Measurements from ENCODE around the gene BLMH.

Gene BLMH

GRCh38 chr17:30323262-30323894 lies 31.6 kb upstream of the BLMH start:
- no peak overlapping the region for H3K27ac ChIP-seq (ENCODE audit: low read depth, low read length)

GRCh38 chr17:30321314-30321713 lies 29.6 kb upstream of the BLMH start:
- H3K27ac ChIP-seq (ENCODE audit: low read depth, low read length), result no peak overlapping the region
- no peaks in the 10 kb centered on the region for H3K27me3 ChIP-seq (ENCODE audit: control insufficient read depth, insufficient read depth, low read length)
- no peak overlapping the region for H3K4me3 ChIP-seq (ENCODE audit: low read length)
- H3K9ac ChIP-seq (ENCODE audit: low read length), result no peak overlapping the region
- peaks cover 2% of the 10 kb centered on the region for H3K4me1 ChIP-seq (ENCODE audit: control insufficient read depth, insufficient read depth, low read length)
- H3K36me3 ChIP-seq (ENCODE audit: control insufficient read depth, insufficient read depth, low read length), result no peaks in the 10 kb centered on the region

More at GRCh38 chr17:30323262-30323894, 31.6 kb upstream of the BLMH start:
- Histone ChIP-seq H3K4me1 (ENCODE audit: control insufficient read depth, insufficient read depth, low read length) (no peaks in the 10 kb centered on the region), H3K36me3 (ENCODE audit: control insufficient read depth, insufficient read depth, low read length) (no peaks in the 10 kb centered on the region), H3K9ac (ENCODE audit: low read length) (no peak overlapping the region), H3K4me3 (ENCODE audit: low read length) (no peak overlapping the region), H3K27me3 (ENCODE audit: control insufficient read depth, insufficient read depth, low read length) (no peaks in the 10 kb centered on the region)

- no peak overlapping the region for H3K9ac ChIP-seq (ENCODE audit: low read length)
- no peaks in the 10 kb centered on the region for H3K27me3 ChIP-seq (ENCODE audit: control insufficient read depth, insufficient read depth, low read length)
- no peak overlapping the region for H3K27ac ChIP-seq (ENCODE audit: low read depth, low read length)
- H3K36me3 ChIP-seq (ENCODE audit: control insufficient read depth, insufficient read depth, low read length), result no peaks in the 10 kb centered on the region
- H3K4me1 ChIP-seq (ENCODE audit: control insufficient read depth, insufficient read depth, low read length), result peaks cover 2% of the 10 kb centered on the region
- no peak overlapping the region for H3K4me3 ChIP-seq (ENCODE audit: low read length)
These were observed 26.4 kb upstream of the BLMH start for GRCh38 chr17:30318155-30318554.

GRCh38 chr17:30316736-30317135 lies 25.0 kb upstream of the BLMH start:
- Histone ChIP-seq H3K9ac (ENCODE audit: low read length) (no peak overlapping the region), H3K4me3 (ENCODE audit: low read length) (no peak overlapping the region), H3K36me3 (ENCODE audit: control insufficient read depth, insufficient read depth, low read length) (no peaks in the 10 kb centered on the region), H3K27ac (ENCODE audit: low read depth, low read length) (no peak overlapping the region), H3K4me1 (ENCODE audit: control insufficient read depth, insufficient read depth, low read length) (peaks cover 2% of the 10 kb centered on the region), H3K27me3 (ENCODE audit: control insufficient read depth, insufficient read depth, low read length) (no peaks in the 10 kb centered on the region)

- Histone ChIP-seq H3K9ac (ENCODE audit: low read length) (no peak overlapping the region), H3K36me3 (ENCODE audit: control insufficient read depth, insufficient read depth, low read length) (no peaks in the 10 kb centered on the region), H3K27ac (ENCODE audit: low read depth, low read length) (no peak overlapping the region), H3K27me3 (ENCODE audit: control insufficient read depth, insufficient read depth, low read length) (no peaks in the 10 kb centered on the region), H3K4me3 (ENCODE audit: low read length) (no peak overlapping the region), H3K4me1 (ENCODE audit: control insufficient read depth, insufficient read depth, low read length) (peaks cover 2% of the 10 kb centered on the region)
These were observed 23.4 kb upstream of the BLMH start for GRCh38 chr17:30315106-30315505.

- Histone ChIP-seq H3K27ac (ENCODE audit: low read depth, low read length) (no peak overlapping the region), H3K9ac (ENCODE audit: low read length) (no peak overlapping the region), H3K36me3 (ENCODE audit: control insufficient read depth, insufficient read depth, low read length) (no peaks in the 10 kb centered on the region), H3K4me1 (ENCODE audit: control insufficient read depth, insufficient read depth, low read length) (peaks cover 2% of the 10 kb centered on the region), H3K27me3 (ENCODE audit: control insufficient read depth, insufficient read depth, low read length) (no peaks in the 10 kb centered on the region), H3K4me3 (ENCODE audit: low read length) (no peak overlapping the region)
These were observed 22.7 kb upstream of the BLMH start for GRCh38 chr17:30314474-30314873.

- H3K4me3 ChIP-seq (ENCODE audit: low read length), result no peak overlapping the region
- no peak overlapping the region for H3K27ac ChIP-seq (ENCODE audit: low read depth, low read length)
- no peaks in the 10 kb centered on the region for H3K4me1 ChIP-seq (ENCODE audit: control insufficient read depth, insufficient read depth, low read length)
- H3K27me3 ChIP-seq (ENCODE audit: control insufficient read depth, insufficient read depth, low read length), result no peaks in the 10 kb centered on the region
- H3K9ac ChIP-seq (ENCODE audit: low read length), result no peak overlapping the region
- H3K36me3 ChIP-seq (ENCODE audit: control insufficient read depth, insufficient read depth, low read length), result no peaks in the 10 kb centered on the region
These were observed 20.5 kb upstream of the BLMH start for GRCh38 chr17:30312226-30312625.

GRCh38 chr17:30310562-30310961 lies 18.8 kb upstream of the BLMH start:
- H3K9ac ChIP-seq (ENCODE audit: low read length), result no peak overlapping the region
- no peaks in the 10 kb centered on the region for H3K4me1 ChIP-seq (ENCODE audit: control insufficient read depth, insufficient read depth, low read length)
- no peak overlapping the region for H3K27ac ChIP-seq (ENCODE audit: low read depth, low read length)
- H3K27me3 ChIP-seq (ENCODE audit: control insufficient read depth, insufficient read depth, low read length), result no peaks in the 10 kb centered on the region
- no peaks in the 10 kb centered on the region for H3K36me3 ChIP-seq (ENCODE audit: control insufficient read depth, insufficient read depth, low read length)
- no peak overlapping the region for H3K4me3 ChIP-seq (ENCODE audit: low read length)

GRCh38 chr17:30309591-30309990 lies 17.8 kb upstream of the BLMH start:
- no peaks in the 10 kb centered on the region for H3K27me3 ChIP-seq (ENCODE audit: control insufficient read depth, insufficient read depth, low read length)
- no peaks in the 10 kb centered on the region for H3K4me1 ChIP-seq (ENCODE audit: control insufficient read depth, insufficient read depth, low read length)
- no peak overlapping the region for H3K27ac ChIP-seq (ENCODE audit: low read depth, low read length)
- H3K36me3 ChIP-seq (ENCODE audit: control insufficient read depth, insufficient read depth, low read length), result no peaks in the 10 kb centered on the region
- H3K4me3 ChIP-seq (ENCODE audit: low read length), result no peak overlapping the region
- no peak overlapping the region for H3K9ac ChIP-seq (ENCODE audit: low read length)

- no peaks in the 10 kb centered on the region for H3K36me3 ChIP-seq (ENCODE audit: control insufficient read depth, insufficient read depth, low read length)
- H3K27me3 ChIP-seq (ENCODE audit: control insufficient read depth, insufficient read depth, low read length), result no peaks in the 10 kb centered on the region
- no peaks in the 10 kb centered on the region for H3K4me1 ChIP-seq (ENCODE audit: control insufficient read depth, insufficient read depth, low read length)
- H3K9ac ChIP-seq (ENCODE audit: low read length), result no peak overlapping the region
- H3K4me3 ChIP-seq (ENCODE audit: low read length), result no peak overlapping the region
- no peak overlapping the region for H3K27ac ChIP-seq (ENCODE audit: low read depth, low read length)
These were observed 16.7 kb upstream of the BLMH start for GRCh38 chr17:30308406-30308805.

- Histone ChIP-seq H3K27me3 (ENCODE audit: control insufficient read depth, insufficient read depth, low read length) (no peaks in the 10 kb centered on the region), H3K9ac (ENCODE audit: low read length) (no peak overlapping the region), H3K4me3 (ENCODE audit: low read length) (no peak overlapping the region), H3K27ac (ENCODE audit: low read depth, low read length) (no peak overlapping the region), H3K4me1 (ENCODE audit: control insufficient read depth, insufficient read depth, low read length) (no peaks in the 10 kb centered on the region), H3K36me3 (ENCODE audit: control insufficient read depth, insufficient read depth, low read length) (no peaks in the 10 kb centered on the region)
These were observed 13.0 kb upstream of the BLMH start for GRCh38 chr17:30304778-30305177.

GRCh38 chr17:30302241-30302640 lies 10.5 kb upstream of the BLMH start:
- Histone ChIP-seq H3K4me1 (ENCODE audit: control insufficient read depth, insufficient read depth, low read length) (no peaks in the 10 kb centered on the region), H3K9ac (ENCODE audit: low read length) (no peak overlapping the region), H3K36me3 (ENCODE audit: control insufficient read depth, insufficient read depth, low read length) (no peaks in the 10 kb centered on the region), H3K27me3 (ENCODE audit: control insufficient read depth, insufficient read depth, low read length) (no peaks in the 10 kb centered on the region), H3K4me3 (ENCODE audit: low read length) (no peak overlapping the region), H3K27ac (ENCODE audit: low read depth, low read length) (no peak overlapping the region)

GRCh38 chr17:30300818-30301217 lies 9.1 kb upstream of the BLMH start:
- H3K4me1 ChIP-seq (ENCODE audit: control insufficient read depth, insufficient read depth, low read length), result no peaks in the 10 kb centered on the region
- no peaks in the 10 kb centered on the region for H3K36me3 ChIP-seq (ENCODE audit: control insufficient read depth, insufficient read depth, low read length)
- H3K27ac ChIP-seq (ENCODE audit: low read depth, low read length), result no peak overlapping the region
- H3K4me3 ChIP-seq (ENCODE audit: low read length), result no peak overlapping the region
- no peaks in the 10 kb centered on the region for H3K27me3 ChIP-seq (ENCODE audit: control insufficient read depth, insufficient read depth, low read length)
- no peak overlapping the region for H3K9ac ChIP-seq (ENCODE audit: low read length)

All from rectal smooth muscle tissue (tissue), 1 donor.